Measurements from ENCODE around the gene MBD5.

DNA sequence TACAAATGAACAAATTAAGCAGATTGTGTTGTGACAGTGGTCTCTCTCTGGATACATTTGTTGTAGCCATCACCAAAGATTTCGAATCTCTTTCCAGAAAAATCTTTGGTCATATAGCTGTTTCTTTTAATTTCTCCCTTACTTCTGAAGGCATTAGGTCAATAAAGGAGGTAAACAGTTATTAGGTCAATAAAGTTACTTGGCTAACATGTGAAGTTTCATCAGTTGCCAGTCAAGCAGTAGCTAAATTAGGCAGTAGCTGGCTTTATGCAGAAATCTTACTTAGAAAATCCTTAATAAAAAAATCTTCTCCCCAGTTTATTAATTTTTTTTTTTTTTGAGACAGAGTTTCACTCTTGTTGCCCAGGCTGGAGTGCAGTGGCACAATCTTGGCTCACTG lies 115.5 kb downstream of the MBD5 start:
- TF ChIP-seq, protein P1, sequence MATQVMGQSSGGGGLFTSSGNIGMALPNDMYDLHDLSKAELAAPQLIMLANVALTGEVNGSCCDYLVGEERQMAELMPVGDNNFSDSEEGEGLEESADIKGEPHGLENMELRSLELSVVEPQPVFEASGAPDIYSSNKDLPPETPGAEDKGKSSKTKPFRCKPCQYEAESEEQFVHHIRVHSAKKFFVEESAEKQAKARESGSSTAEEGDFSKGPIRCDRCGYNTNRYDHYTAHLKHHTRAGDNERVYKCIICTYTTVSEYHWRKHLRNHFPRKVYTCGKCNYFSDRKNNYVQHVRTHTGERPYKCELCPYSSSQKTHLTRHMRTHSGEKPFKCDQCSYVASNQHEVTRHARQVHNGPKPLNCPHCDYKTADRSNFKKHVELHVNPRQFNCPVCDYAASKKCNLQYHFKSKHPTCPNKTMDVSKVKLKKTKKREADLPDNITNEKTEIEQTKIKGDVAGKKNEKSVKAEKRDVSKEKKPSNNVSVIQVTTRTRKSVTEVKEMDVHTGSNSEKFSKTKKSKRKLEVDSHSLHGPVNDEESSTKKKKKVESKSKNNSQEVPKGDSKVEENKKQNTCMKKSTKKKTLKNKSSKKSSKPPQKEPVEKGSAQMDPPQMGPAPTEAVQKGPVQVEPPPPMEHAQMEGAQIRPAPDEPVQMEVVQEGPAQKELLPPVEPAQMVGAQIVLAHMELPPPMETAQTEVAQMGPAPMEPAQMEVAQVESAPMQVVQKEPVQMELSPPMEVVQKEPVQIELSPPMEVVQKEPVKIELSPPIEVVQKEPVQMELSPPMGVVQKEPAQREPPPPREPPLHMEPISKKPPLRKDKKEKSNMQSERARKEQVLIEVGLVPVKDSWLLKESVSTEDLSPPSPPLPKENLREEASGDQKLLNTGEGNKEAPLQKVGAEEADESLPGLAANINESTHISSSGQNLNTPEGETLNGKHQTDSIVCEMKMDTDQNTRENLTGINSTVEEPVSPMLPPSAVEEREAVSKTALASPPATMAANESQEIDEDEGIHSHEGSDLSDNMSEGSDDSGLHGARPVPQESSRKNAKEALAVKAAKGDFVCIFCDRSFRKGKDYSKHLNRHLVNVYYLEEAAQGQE (IDR thresholded peaks at IDR 0.05; ENCODE audit: low read depth), result no peak
- TF ChIP-seq RAD21 (IDR thresholded peaks at IDR 0.05; ENCODE audit: low read depth), result no peak
- TF ChIP-seq, protein P2, sequence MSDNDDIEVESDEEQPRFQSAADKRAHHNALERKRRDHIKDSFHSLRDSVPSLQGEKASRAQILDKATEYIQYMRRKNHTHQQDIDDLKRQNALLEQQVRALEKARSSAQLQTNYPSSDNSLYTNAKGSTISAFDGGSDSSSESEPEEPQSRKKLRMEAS (IDR thresholded peaks at IDR 0.05), result no peak
- no peak for TF ChIP-seq EP300 (IDR thresholded peaks at IDR 0.05; ENCODE audit: borderline replicate concordance)
- TF ChIP-seq TAF1 (IDR thresholded peaks at IDR 0.05; ENCODE audit: low read depth), result no peak
